Right lobe of liver (tissue), 4 donors: ENCODE results near the gene PC.

Experiments used
- POLR2A ChIP-seq: fragments of 450-650 bp; IDR thresholded peaks from one replicate; pipeline ENCODE4 v1.6.1; 2017; ENCODE audit warnings: antibody characterized with exemption, mild to moderate bottlenecking
- TF ChIP-seq, protein P1 (sequence below), 4 donors: fragments of 200-600 bp in 3 of 4; fragments of 450-650 bp in 1 of 4; IDR thresholded peaks; one replicate each; pipeline versions ENCODE4 v1.5.1 to v1.8.0; 2016 to 2022; ENCODE audit warnings: antibody characterized with exemption in 4 of 4, mild to moderate bottlenecking in 2 of 4
- donor health status: DM: no; HTN: no; CAD: no.
- donor health status: DM: no; HTN: no; CAD: no.
- donor health status: DM: no; HTN: yes; CAD: no.

GRCh38 chr11:66953081-66953833 is 4.9 kb downstream of the PC start:
- TF ChIP-seq POLR2A, result no peak
- TF ChIP-seq, protein P1, sequence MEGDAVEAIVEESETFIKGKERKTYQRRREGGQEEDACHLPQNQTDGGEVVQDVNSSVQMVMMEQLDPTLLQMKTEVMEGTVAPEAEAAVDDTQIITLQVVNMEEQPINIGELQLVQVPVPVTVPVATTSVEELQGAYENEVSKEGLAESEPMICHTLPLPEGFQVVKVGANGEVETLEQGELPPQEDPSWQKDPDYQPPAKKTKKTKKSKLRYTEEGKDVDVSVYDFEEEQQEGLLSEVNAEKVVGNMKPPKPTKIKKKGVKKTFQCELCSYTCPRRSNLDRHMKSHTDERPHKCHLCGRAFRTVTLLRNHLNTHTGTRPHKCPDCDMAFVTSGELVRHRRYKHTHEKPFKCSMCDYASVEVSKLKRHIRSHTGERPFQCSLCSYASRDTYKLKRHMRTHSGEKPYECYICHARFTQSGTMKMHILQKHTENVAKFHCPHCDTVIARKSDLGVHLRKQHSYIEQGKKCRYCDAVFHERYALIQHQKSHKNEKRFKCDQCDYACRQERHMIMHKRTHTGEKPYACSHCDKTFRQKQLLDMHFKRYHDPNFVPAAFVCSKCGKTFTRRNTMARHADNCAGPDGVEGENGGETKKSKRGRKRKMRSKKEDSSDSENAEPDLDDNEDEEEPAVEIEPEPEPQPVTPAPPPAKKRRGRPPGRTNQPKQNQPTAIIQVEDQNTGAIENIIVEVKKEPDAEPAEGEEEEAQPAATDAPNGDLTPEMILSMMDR (IDR thresholded peaks at IDR 0.05), result no peak
